ENCODE measurements around the gene ADAMTSL4.
"Not testable (repeated sequence)": the region's sequence is repeated elsewhere in the genome, so short reads cannot be mapped to it uniquely, and the experiment has no call there.

ADAMTSL4 gene

DNA sequence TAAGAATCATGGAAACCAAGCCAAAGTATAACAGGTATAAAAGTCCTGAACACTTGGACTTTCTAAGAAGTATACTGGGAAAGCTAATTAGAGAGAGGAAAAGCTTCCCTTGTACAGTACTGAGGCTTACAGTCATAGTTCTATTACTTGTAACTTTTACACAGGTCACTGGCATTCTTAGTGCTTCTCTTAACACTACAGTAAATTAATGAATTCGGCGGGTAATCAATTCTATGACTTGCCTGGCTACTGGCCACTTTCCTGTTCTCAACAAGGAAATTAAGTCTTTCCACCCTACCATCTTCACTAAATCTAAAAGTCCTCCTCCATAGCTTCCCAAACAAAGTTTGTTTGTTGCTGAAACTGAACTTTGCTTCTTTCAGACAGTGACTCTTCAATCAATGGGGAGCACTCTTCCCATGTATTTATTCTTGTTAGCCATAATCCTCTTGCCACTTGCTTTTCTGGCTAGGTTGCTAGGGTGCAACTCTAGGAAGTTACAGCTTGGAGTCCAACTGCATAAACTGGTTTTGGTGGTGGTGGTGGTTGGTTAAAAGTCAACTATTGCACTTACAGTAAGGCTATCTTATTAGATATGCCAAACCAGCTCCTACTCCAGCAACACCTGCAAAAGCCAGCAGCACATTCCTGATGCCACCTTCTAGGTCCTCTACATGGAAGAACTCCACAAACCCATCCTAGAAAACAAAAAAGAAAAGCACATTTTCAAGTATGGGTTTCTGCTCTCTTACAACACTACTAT lies 27.8 kb downstream of the ADAMTSL4 start:
- TF ChIP-seq, protein P1, sequence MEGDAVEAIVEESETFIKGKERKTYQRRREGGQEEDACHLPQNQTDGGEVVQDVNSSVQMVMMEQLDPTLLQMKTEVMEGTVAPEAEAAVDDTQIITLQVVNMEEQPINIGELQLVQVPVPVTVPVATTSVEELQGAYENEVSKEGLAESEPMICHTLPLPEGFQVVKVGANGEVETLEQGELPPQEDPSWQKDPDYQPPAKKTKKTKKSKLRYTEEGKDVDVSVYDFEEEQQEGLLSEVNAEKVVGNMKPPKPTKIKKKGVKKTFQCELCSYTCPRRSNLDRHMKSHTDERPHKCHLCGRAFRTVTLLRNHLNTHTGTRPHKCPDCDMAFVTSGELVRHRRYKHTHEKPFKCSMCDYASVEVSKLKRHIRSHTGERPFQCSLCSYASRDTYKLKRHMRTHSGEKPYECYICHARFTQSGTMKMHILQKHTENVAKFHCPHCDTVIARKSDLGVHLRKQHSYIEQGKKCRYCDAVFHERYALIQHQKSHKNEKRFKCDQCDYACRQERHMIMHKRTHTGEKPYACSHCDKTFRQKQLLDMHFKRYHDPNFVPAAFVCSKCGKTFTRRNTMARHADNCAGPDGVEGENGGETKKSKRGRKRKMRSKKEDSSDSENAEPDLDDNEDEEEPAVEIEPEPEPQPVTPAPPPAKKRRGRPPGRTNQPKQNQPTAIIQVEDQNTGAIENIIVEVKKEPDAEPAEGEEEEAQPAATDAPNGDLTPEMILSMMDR (conservative IDR thresholded peaks at IDR 0.05; ENCODE audit: low read depth, low read length), result no peak
- DNase-seq (ENCODE audit: low read depth), result peak; percentile 50
- peak overlapping the region; percentile 99 for H3K4me3 ChIP-seq (ENCODE audit: low read depth, low read length)

DNA sequence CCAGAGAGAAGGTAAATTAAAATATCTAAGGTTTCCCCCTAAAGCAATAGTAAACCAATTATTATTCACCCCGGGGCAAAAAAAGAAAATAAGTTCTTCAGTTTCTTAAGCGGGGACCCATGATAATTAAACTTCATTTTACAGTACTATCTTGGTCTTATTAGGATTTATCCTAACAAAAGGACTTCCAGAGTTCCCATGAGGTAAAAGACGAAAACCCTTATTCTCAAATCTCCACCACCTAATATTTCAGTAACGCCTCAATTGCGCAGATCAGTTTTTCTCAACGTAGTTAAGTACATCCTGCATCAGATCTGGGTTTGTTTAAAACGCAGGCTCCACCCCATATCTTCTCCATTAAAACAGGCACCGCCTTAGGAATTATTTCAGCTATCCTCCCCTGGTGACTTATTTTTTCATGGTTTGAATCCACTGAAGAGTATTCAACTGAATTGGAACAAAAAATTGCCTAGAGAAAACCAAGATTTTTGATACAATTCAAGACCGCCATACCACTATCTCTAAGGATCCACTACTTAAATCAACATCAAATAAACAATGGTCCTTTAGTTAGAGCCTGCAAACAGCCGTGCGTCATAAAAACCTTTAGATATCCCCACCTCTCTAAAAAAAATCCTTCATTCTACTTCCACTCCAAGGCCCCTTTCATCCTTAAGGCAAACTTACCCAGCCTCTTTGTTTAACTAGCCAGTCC lies 28.5 kb downstream of the ADAMTSL4 start:
- peak; percentile 71 for DNase-seq (ENCODE audit: low read depth)
- TF ChIP-seq, protein P1 (conservative IDR thresholded peaks at IDR 0.05; ENCODE audit: low read depth, low read length), result no peak
- H3K4me3 ChIP-seq (ENCODE audit: low read depth, low read length), result peak overlapping the region; percentile 99

DNA sequence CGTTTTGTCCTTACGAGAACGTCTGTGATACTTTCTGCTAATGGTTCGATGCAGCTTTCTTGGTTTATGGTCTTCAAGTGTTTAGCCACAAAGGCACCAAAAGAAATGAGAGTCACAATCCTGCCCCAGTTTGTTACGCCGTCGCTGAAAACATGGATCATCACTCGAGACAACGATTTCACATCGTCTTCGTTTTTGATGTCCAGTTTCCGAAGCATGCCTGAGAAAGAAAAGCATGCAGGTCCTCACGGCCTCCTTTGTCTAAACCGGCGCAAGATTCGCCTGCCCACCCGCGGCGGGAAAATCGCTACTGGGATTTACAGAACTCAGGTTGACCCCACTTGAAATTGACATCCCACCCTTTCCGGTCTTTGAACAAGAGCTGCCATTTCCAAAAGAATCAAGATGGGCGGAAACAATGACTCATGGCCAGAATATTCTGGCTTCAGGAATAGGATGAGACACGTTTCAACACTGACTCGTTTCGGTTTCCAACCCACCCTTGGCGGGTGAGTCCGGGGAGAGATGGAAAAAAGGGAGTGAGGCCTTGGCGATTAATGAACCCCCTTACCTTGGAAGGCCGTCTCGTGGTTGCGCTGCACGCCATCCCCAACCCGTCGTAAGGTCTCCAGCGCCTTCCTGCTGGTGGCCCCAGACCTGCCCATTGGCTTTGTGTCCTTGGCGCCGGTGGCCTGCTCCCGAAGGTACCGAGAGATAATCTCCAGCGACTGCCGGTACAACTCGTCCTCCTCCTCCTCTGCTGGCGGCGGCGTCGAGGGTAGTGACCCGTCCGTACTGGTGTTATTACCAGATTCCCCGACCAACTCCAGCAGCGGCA lies 29.3 kb downstream of the ADAMTSL4 start:
- peak; percentile 95 for DNase-seq (ENCODE audit: low read depth)
- peak overlapping the region; percentile 99 for H3K4me3 ChIP-seq (ENCODE audit: low read depth, low read length)
- TF ChIP-seq, protein P1 (conservative IDR thresholded peaks at IDR 0.05; ENCODE audit: low read depth, low read length), result no peak

DNA sequence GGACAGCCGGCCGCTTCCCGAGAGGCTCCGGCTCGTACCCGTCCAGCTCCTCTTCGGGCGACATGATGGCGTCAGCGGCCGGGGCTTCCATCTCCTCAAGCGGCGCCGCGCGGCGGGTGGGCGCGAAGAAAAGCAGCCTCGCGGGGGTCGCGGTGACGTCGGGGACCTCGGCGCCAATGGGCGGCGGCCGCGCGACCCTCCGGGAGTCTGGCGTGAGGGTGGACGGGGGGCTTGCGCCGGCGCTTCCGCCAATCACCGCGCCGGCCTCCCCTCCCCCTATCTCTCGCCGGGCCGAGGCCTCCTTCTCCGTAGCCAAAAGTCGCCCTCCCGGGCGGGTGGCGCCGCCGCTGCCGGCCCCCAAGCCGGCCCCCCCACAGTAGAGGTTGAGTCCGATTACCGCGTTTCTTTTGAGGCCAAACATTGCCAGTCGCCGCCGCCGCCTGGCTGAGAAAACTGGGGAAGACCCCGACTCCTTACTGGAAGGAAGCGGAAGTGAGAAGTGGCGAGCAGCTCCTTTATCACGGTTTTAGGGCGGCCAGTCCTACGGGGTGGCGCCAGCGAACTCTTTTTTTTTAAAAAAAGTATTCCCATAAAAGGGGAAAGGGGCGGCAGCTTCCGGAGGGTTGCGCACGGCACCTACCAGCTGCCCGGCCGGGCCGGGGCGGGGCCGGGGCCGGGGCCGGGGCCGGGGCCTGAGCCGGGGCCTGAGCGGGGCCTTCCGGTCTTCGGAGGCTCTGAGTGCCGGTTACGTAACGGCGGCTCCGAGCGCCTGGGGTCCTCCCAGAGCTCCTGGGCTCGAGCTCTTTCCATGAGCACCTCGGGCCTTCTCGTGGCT lies 30.1 kb downstream of the ADAMTSL4 start, which contains the start of gene MCL1:
Gene MCL1 (minus strand): TSS at position 501 of the 835 bp plus-strand sequence. CDS start 80 bp downstream, at position 421.
- peak; percentile 98 for DNase-seq (ENCODE audit: low read depth)
- H3K4me3 ChIP-seq (ENCODE audit: low read depth, low read length), result peak within 1 kb of the TSS; percentile 99
- TF ChIP-seq, protein P1 (conservative IDR thresholded peaks at IDR 0.05; ENCODE audit: low read depth, low read length), result no peak

DNA sequence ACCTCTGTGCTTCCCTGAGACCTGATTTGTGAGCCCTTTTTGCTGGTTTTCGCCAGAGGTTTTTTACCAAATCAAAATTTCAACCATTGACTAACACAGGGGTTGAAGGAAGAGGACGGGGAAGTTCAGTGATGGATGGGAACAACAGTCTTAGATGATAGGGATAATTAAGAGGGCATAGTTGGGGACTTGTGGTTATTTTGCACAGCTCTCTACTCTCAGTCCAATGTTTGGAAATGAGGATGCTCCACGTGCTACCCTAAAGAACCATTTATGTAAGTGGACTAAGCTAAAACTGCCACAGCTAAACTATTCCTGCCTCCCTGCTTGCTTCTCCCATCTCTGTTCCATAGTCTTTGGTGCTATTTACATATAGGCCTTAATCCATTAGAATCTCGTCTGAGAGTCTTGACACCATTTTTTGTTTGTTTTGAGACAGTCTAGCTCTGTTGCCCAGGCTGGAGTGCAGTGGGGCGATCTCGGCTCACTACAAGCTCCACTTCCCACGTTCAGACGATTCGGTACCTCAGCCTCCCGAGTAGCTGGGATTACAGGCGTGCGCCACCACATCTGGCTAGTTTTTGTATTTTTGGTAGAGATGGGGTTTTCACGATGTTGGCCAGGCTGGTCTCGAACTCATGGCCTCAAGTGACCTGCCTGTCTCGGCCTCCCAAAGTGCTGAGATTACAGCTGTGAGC lies 30.9 kb downstream of the ADAMTSL4 start:
- TF ChIP-seq, protein P1 (conservative IDR thresholded peaks at IDR 0.05; ENCODE audit: low read depth, low read length), result no peak
- peak; percentile 31 for DNase-seq (ENCODE audit: low read depth)
- peak overlapping the region; percentile 41 for H3K4me3 ChIP-seq (ENCODE audit: low read depth, low read length)

DNA sequence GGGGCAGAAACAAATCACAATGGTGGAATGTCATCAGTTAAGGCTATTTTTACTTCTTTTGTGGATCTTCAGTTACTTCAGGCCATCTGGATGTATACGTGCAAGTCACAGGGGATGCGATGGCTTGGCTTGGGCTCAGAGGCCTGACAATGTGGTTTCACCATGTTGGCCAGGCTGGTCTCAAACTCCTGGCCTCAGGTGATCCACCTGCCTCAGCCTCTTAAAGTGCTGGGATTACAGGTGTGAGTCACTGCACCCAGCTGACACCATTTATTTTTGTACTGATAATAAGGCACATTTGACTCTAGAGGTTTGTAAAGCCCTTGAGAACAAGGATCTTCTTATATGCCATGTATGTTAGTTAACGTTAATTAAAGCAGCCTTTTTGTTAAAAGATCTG lies 31.8 kb downstream of the ADAMTSL4 start:
- not testable (repeated sequence) for DNase-seq (ENCODE audit: low read depth); H3K4me3 ChIP-seq (ENCODE audit: low read depth, low read length)

DNA sequence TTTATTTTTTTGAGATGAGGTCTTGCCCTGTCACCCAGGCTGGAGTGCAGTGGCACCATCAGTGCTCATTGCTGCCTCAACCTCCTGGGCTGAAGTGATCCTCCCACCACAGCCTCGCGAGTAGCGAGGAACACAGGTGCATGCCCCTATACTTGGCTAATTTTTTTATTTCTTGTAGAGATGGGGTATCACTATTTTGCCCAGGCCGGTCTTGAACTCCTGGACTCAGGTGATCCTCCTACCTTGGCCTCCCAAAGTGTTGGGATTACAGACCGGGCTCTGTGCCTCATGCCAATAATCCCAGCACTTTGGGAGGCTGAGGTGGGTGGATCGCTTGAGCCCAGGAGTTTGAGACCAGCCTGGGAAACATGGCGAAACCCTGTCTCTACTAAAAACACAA lies 32.2 kb downstream of the ADAMTSL4 start:
- not testable (repeated sequence) for H3K4me3 ChIP-seq (ENCODE audit: low read depth, low read length); DNase-seq (ENCODE audit: low read depth)

DNA sequence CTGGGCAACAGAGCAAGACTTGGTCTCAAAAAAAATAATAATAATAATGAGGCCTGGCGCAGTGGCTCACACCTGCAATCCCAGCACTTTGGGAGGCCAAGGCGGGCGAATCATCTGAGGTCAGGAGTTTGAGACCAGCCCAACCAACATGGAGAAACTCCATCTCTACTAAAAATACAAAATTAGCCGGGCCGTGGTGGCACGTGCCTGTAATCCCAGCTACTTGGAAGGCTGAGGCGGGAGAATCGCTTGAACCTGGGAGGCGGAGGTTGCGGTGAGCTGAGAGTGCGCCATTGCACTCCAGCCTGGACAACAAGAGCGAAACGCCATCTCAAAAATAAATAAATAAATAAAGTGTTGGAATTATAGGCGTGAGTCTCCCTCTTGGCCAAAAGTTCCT lies 32.8 kb downstream of the ADAMTSL4 start:
- DNase-seq (ENCODE audit: low read depth); H3K4me3 ChIP-seq (ENCODE audit: low read depth, low read length): not testable (repeated sequence)
